Osteocyte (in vitro differentiated cells): ENCODE results near the gene SLC49A4. TPM values are rescaled to one million over a fixed set of nuclear protein-coding genes. Genes with fewer than 3 reads are reported as not detected.

Source experiments
- DNase-seq: peaks from one replicate; pipeline ENCODE4 v3.0.0; 2021; ENCODE audit warnings: mixed read lengths; ENCODE audit not compliant: unreplicated experiment; ENCODE audit errors: extremely low spot score
- H3K27ac Mint-ChIP-seq: one replicate; pipeline ENCODE4 v1.8.0; 2021; ENCODE audit warnings: mild to moderate bottlenecking, mixed read lengths; ENCODE audit not compliant: unreplicated experiment
- H3K27me3 Mint-ChIP-seq: one replicate; pipeline ENCODE4 v1.8.0; 2021; ENCODE audit warnings: mixed read lengths; ENCODE audit not compliant: unreplicated experiment
- H3K36me3 Mint-ChIP-seq: one replicate; pipeline ENCODE4 v1.8.0; 2021; ENCODE audit warnings: mixed read lengths; ENCODE audit not compliant: unreplicated experiment
- H3K4me1 Mint-ChIP-seq: one replicate; pipeline ENCODE4 v1.8.0; 2021; ENCODE audit warnings: mixed read lengths; ENCODE audit not compliant: unreplicated experiment
- H3K4me3 Mint-ChIP-seq: one replicate; pipeline ENCODE4 v1.8.0; 2021; ENCODE audit warnings: mild to moderate bottlenecking, moderate library complexity, mixed read lengths; ENCODE audit not compliant: unreplicated experiment
- H3K9me3 Mint-ChIP-seq: one replicate; pipeline ENCODE4 v1.8.0; 2021; ENCODE audit warnings: mixed read lengths; ENCODE audit not compliant: unreplicated experiment
- CTCF ChIP-seq: fragments of 200-600 bp; sonication (generic); IDR thresholded peaks from 2 replicates; pipeline ENCODE4 v1.5.0; 2021; ENCODE audit warnings: antibody characterized with exemption, mild to moderate bottlenecking, moderate library complexity
- total RNA-seq: library from RNA; stranded (reverse); gene quantifications from 2 replicates; pipeline ENCODE4 v1.2.1, GENCODE V29; 2021

SLC49A4 gene
- total RNA-seq, 1 donor from 2014 or later: 16.3 TPM

DNA sequence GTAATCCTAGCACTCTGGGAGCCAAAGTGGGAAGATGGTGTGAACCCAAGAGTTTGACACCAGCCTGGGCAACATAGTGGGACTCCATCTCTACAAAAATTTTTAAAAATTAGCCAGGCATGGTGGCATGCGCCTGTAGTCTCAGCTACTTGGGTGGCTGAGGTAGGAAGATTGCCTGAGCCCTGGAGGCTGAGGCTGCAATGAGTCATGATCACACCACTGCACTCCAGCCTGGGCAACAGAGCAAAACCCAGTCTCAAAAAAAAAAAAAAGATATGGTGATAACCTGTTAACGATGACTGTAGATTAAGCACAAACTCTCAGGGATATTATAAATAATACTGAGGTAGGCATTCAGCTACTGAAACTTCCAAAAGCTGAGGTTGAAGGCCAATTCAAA lies 107.5 kb downstream of the SLC49A4 start:
- Mint-ChIP-seq H3K9me3 (peaks cover 15% of the 10 kb centered on the region), H3K4me3 (no peak overlapping the region), H3K36me3 (peaks cover 3% of the 10 kb centered on the region), H3K27me3 (peaks cover 48% of the 10 kb centered on the region), H3K4me1 (no peaks in the 10 kb centered on the region), H3K27ac (no peak overlapping the region)
- no peak for TF ChIP-seq CTCF
- DNase-seq: peak; percentile 25

DNA sequence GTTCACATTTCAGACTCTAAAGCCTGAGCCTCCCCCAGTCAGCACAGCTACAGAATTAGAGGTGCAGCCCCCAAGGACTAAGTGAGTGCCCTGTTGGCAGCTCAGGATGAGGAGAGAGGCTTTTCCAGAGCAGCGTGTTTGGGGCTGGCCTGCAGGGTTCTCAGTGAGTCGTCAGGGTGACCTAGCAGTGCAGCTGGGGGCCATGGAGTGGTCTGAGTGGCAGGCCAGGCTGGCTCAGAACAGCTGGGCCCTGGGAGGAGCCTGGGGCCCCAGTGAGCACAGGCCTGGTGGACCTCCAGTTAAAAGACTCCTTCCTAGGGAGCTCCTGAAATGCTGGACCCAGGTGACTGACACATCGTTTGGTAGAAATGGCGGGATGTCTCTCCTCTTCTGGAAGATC lies 108.3 kb downstream of the SLC49A4 start:
- peaks cover 3% of the 10 kb centered on the region for H3K36me3 Mint-ChIP-seq
- H3K27ac Mint-ChIP-seq: no peak overlapping the region
- peaks cover 15% of the 10 kb centered on the region for H3K9me3 Mint-ChIP-seq
- peaks cover 41% of the 10 kb centered on the region for H3K27me3 Mint-ChIP-seq
- peak; percentile 80 for DNase-seq
- H3K4me3 Mint-ChIP-seq: no peak overlapping the region
- no peaks in the 10 kb centered on the region for H3K4me1 Mint-ChIP-seq
- no peak for TF ChIP-seq CTCF

DNA sequence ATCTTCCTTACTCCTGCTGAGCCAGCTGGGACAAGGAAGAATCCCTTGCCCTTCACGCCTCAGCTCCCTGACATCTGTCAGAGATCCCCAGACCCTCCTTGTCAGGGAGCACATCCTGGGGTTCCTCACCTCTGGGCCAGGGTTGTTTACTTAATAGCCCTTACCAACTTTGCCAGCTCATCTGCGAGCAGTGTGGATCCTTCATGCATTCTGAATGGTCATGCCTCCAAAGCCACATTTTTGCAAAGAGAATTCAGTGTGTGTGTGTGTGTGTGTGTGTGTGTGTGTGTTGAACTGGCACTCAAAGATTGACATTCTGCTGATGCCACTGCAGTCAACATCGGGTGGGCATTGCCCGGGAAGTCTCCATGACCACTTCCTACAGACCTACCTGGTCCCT lies 112.6 kb downstream of the SLC49A4 start:
- H3K27me3 Mint-ChIP-seq: peaks cover 30% of the 10 kb centered on the region
- no peak for TF ChIP-seq CTCF
- peak; percentile 57 for DNase-seq
- H3K4me1 Mint-ChIP-seq: no peaks in the 10 kb centered on the region
- peaks cover 15% of the 10 kb centered on the region for H3K9me3 Mint-ChIP-seq
- peaks cover 3% of the 10 kb centered on the region for H3K36me3 Mint-ChIP-seq
- H3K4me3 Mint-ChIP-seq: no peak overlapping the region
- no peak overlapping the region for H3K27ac Mint-ChIP-seq

- DNase-seq: no peak
- H3K4me1 Mint-ChIP-seq: no peaks in the 10 kb centered on the region
- H3K9me3 Mint-ChIP-seq: peaks cover 15% of the 10 kb centered on the region
- H3K27me3 Mint-ChIP-seq: peaks cover 24% of the 10 kb centered on the region
- no peak overlapping the region for H3K4me3 Mint-ChIP-seq
- no peak for TF ChIP-seq CTCF
- H3K27ac Mint-ChIP-seq: no peak overlapping the region
- H3K36me3 Mint-ChIP-seq: peaks cover 3% of the 10 kb centered on the region
Observed at GRCh38 chr3:122908251-122908650, 113.4 kb downstream of the SLC49A4 start.

GRCh38 chr3:122911901-122912300 lies 117.0 kb downstream of the SLC49A4 start:
- no peaks in the 10 kb centered on the region for H3K36me3 Mint-ChIP-seq
- no peak overlapping the region for H3K27ac Mint-ChIP-seq
- H3K4me3 Mint-ChIP-seq: no peak overlapping the region
- DNase-seq: no peak
- H3K27me3 Mint-ChIP-seq: peaks cover 16% of the 10 kb centered on the region
- no peaks in the 10 kb centered on the region for H3K9me3 Mint-ChIP-seq
- H3K4me1 Mint-ChIP-seq: no peaks in the 10 kb centered on the region
- TF ChIP-seq CTCF: no peak
